ENCODE results near the gene LYL1.

Gene LYL1

GRCh38 chr19:13112555-13112954, 9.9 kb upstream of the LYL1 start:
- Histone ChIP-seq H3K27me3 (replicated peaks) (no peaks in the 10 kb centered on the region), H3K36me3 (replicated peaks) (peaks cover 37% of the 10 kb centered on the region), H3K4me3 (ENCODE audit: low read depth, low read length) (no peak overlapping the region), H3K27ac (no peak overlapping the region)
- DNase-seq = no peak
- TF ChIP-seq CTCF (IDR thresholded peaks at IDR 0.05; ENCODE audit: low read depth, low read length, missing control alignments) = no peak
- in situ Hi-C loops (cut with HindIII; ENCODE audit: low pct_ligation_motif_present, low sequenced_read_pairs) = no loop called here

- no peak overlapping the region for H3K4me3 ChIP-seq (ENCODE audit: low read depth, low read length)
- H3K36me3 ChIP-seq (replicated peaks) = peaks cover 43% of the 10 kb centered on the region
- no peaks in the 10 kb centered on the region for H3K27me3 ChIP-seq (replicated peaks)
- H3K27ac ChIP-seq = no peak overlapping the region
- no peak for DNase-seq
- no peak for TF ChIP-seq CTCF (IDR thresholded peaks at IDR 0.05; ENCODE audit: low read depth, low read length, missing control alignments)
- in situ Hi-C loops (cut with HindIII; ENCODE audit: low pct_ligation_motif_present, low sequenced_read_pairs) = no loop called here
Observed at GRCh38 chr19:13110099-13110610, 7.5 kb upstream of the LYL1 start.

- Histone ChIP-seq H3K36me3 (replicated peaks) (peaks cover 47% of the 10 kb centered on the region), H3K27me3 (replicated peaks) (no peaks in the 10 kb centered on the region), H3K4me3 (ENCODE audit: low read depth, low read length) (no peak overlapping the region), H3K27ac (no peak overlapping the region)
- no peak for DNase-seq
- in situ Hi-C loops (cut with HindIII; ENCODE audit: low pct_ligation_motif_present, low sequenced_read_pairs) = no loop called here
- TF ChIP-seq CTCF (IDR thresholded peaks at IDR 0.05; ENCODE audit: low read depth, low read length, missing control alignments) = no peak
Observed at GRCh38 chr19:13109361-13110098, 6.9 kb upstream of the LYL1 start.

- no peak for DNase-seq
- Histone ChIP-seq H3K4me3 (ENCODE audit: low read depth, low read length) (no peak overlapping the region), H3K27me3 (replicated peaks) (no peaks in the 10 kb centered on the region), H3K36me3 (replicated peaks) (peaks cover 25% of the 10 kb centered on the region), H3K27ac (no peak overlapping the region)
- in situ Hi-C loops (cut with HindIII; ENCODE audit: low pct_ligation_motif_present, low sequenced_read_pairs) = no loop called here
- no peak for TF ChIP-seq CTCF (IDR thresholded peaks at IDR 0.05; ENCODE audit: low read depth, low read length, missing control alignments)
Observed at GRCh38 chr19:13104848-13105711, 2.4 kb upstream of the LYL1 start.

GRCh38 chr19:13104360-13104847, 1.7 kb upstream of the LYL1 start:
- H3K27ac ChIP-seq = no peak overlapping the region
- no peak for DNase-seq
- H3K27me3 ChIP-seq (replicated peaks) = no peaks in the 10 kb centered on the region
- peaks cover 19% of the 10 kb centered on the region for H3K36me3 ChIP-seq (replicated peaks)
- in situ Hi-C loops (cut with HindIII; ENCODE audit: low pct_ligation_motif_present, low sequenced_read_pairs) = no loop called here
- peak; percentile 79 for TF ChIP-seq CTCF (IDR thresholded peaks at IDR 0.05; ENCODE audit: low read depth, low read length, missing control alignments)
- H3K4me3 ChIP-seq (ENCODE audit: low read depth, low read length) = no peak overlapping the region
